Mesendoderm (in vitro differentiated cells): ENCODE data around the gene GLI3.

Experiments used
- DNase-seq: peaks from one replicate; pipeline ENCODE4 v3.0.0; 2013
- H2AK5ac ChIP-seq: 2 replicates; pipeline ENCODE4 v1.6.1; 2013; ENCODE audit warnings: low read length, inconsistent platforms
- H2BK120ac ChIP-seq: 2 replicates; pipeline ENCODE4 v1.6.1; 2013; ENCODE audit warnings: low read depth, mild to moderate bottlenecking, low read length, moderate library complexity, mixed read lengths
- H2BK15ac ChIP-seq: replicated peaks from 2 replicates; pipeline ENCODE4 v1.6.1; 2013; ENCODE audit warnings: low read depth, mild to moderate bottlenecking, moderate library complexity
- H2BK5ac ChIP-seq: 2 replicates; pipeline ENCODE4 v1.6.1; 2013; ENCODE audit warnings: low read length, inconsistent platforms
- H3K18ac ChIP-seq: 2 replicates; pipeline ENCODE4 v1.6.1; 2013; ENCODE audit warnings: mild to moderate bottlenecking, low read length, mixed read lengths
- H3K23ac ChIP-seq: one replicate; pipeline ENCODE4 v1.6.1; 2013; ENCODE audit warnings: low read length
- H3K27ac ChIP-seq: 2 replicates; pipeline ENCODE4 v1.5.1; 2013; ENCODE audit warnings: low read depth, mild to moderate bottlenecking, inconsistent platforms, low read length, moderate library complexity
- H3K27me3 ChIP-seq: 2 replicates; pipeline ENCODE4 v1.6.1; 2013; ENCODE audit warnings: low read length, control low read depth, mild to moderate bottlenecking, inconsistent platforms; ENCODE audit not compliant: insufficient read depth, poor library complexity
- H3K36me3 ChIP-seq: 2 replicates; pipeline ENCODE4 v1.6.1; 2013; ENCODE audit warnings: low read length, inconsistent platforms; ENCODE audit not compliant: control insufficient read depth, insufficient read depth
- H3K4ac ChIP-seq: one replicate; pipeline ENCODE4 v1.6.1; 2013; ENCODE audit warnings: low read depth, mild to moderate bottlenecking, low read length, moderate library complexity
- H3K4me1 ChIP-seq: 2 replicates; pipeline ENCODE4 v1.6.1; 2013; ENCODE audit warnings: low read depth, low read length, inconsistent platforms; ENCODE audit not compliant: control insufficient read depth
- H3K4me2 ChIP-seq: 2 replicates; pipeline ENCODE4 v1.6.1; 2013; ENCODE audit warnings: low read length
- H3K4me3 ChIP-seq: 2 replicates; pipeline ENCODE4 v1.5.1; 2013; ENCODE audit warnings: mild to moderate bottlenecking, low read length
- H3K56ac ChIP-seq: one replicate; pipeline ENCODE4 v1.6.1; 2013; ENCODE audit warnings: low read length
- H3K79me1 ChIP-seq: 2 replicates; pipeline ENCODE4 v1.6.1; 2013; ENCODE audit warnings: low read length, inconsistent platforms
- H3K79me2 ChIP-seq: 2 replicates; pipeline ENCODE4 v1.6.1; 2013; ENCODE audit warnings: mild to moderate bottlenecking, low read length; ENCODE audit not compliant: control insufficient read depth, insufficient read depth
- H3K9ac ChIP-seq: 2 replicates; pipeline ENCODE4 v1.6.1; 2013; ENCODE audit warnings: low read length, inconsistent platforms
- H4K5ac ChIP-seq: one replicate; pipeline ENCODE4 v1.6.1; 2013; ENCODE audit warnings: low read length
- H4K8ac ChIP-seq: one replicate; pipeline ENCODE4 v1.6.1; 2013; ENCODE audit warnings: low read depth, mild to moderate bottlenecking, control low read depth, low read length, moderate library complexity
- WGBS: extraction: QIAGEN DNeasy Blood & Tissue Kit; methylation state at CpG from one replicate; pipeline ENCODE4 v1.1.7; 2013; ENCODE audit warnings: low lambda C conversion rate, missing lambda C conversion rate; ENCODE audit not compliant: insufficient coverage; ENCODE audit errors: extremely low coverage; 5-methylcytosine and 5-hydroxymethylcytosine counted together

The GLI3 gene

DNA sequence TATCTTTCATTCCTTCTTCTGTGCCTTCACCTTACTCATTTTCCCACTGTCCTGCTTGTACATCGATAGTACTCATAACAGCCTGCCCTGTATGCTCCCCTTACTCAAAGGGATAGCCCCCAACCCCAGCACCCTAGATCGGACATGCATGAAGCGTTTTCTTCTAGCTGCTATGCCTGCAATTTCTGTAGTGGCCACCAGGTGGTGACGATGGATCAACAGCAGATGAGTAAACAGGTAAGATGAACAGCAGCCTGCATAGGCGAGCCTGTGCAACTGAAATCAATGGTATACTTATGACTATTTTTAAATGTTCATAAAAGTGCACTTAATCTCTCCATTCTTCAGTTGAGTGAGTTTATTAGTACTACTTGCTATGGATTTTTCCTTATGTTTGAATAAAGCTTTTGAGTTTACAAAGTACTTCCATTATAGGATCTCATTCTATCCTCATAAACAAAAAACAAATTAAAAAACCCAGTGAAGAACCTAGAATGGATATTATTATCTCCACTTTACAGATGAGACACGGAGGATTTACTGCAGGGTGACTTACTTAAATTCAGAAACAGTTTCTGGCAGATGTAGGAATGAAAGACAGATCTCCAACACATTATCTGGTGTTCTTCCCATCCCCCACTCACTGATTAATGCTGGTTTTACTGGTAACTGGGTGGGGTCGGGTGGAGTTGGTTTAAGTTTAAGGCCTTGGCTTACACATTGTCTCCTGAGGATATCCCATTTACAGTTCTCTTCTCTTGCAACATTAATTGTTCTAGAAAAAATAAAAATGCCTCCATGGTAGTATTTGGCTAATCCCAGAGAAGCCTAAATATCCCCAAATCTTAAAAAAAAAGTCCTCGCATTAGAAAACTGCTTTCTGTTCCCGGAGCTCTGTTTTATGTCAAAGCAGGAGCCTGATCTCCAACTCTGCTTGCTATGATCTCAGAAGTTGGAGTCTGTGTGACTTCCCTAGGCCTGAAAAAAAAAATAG lies 222.1 kb downstream of the GLI3 start:
- H3K27ac ChIP-seq: no peak overlapping the region
- H3K18ac ChIP-seq: no peak overlapping the region
- no CpG with 5 or more reads among the region's 9 CpGs for WGBS
- H3K79me2 ChIP-seq: no peaks in the 10 kb centered on the region
- no peak overlapping the region for H3K56ac ChIP-seq
- H3K4me1 ChIP-seq: no peaks in the 10 kb centered on the region
- no peak overlapping the region for H3K4me2 ChIP-seq
- DNase-seq: peak; percentile 83
- H2BK15ac ChIP-seq: no peak overlapping the region
- no peak overlapping the region for H3K9ac ChIP-seq
- H2BK5ac ChIP-seq: no peak overlapping the region
- no peak overlapping the region for H3K23ac ChIP-seq
- no peak overlapping the region for H2BK120ac ChIP-seq
- no peak overlapping the region for H4K8ac ChIP-seq
- H3K4me3 ChIP-seq: no peak overlapping the region
- H3K27me3 ChIP-seq: no peaks in the 10 kb centered on the region
- no peaks in the 10 kb centered on the region for H3K36me3 ChIP-seq
- H3K4ac ChIP-seq: no peak overlapping the region
- H2AK5ac ChIP-seq: no peak overlapping the region
- H3K79me1 ChIP-seq: no peaks in the 10 kb centered on the region
- no peak overlapping the region for H4K5ac ChIP-seq

DNA sequence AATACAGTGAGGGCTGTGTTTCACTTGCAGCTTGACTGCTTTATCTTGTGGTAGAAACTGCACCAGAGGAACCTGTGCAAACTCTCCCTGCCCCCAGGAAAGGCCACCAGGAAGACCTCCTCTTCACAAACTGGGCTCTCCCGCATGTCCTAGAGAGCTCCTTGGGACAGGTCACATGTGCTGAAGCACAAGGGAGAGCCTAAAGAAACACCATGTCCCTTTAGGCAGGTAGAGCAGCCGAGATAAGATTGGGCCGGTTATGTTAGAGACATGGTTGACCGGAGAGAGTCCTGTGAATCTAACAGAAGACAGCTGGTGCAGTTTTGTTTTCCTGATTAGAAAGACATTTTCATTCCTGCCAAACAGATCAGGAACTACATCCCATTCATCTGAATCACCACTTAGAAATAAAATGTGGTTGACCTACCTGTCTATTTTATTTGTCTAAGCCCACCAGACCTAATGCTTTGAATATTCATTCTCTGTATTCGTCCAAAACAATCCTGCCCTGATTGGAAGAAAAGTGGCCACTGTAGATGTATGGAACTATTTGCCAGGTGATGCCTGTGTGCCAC lies 224.1 kb downstream of the GLI3 start:
- no peaks in the 10 kb centered on the region for H3K79me1 ChIP-seq
- H2AK5ac ChIP-seq: no peak overlapping the region
- H3K4ac ChIP-seq: no peak overlapping the region
- no peak overlapping the region for H3K4me2 ChIP-seq
- no peak overlapping the region for H3K23ac ChIP-seq
- H3K4me1 ChIP-seq: no peaks in the 10 kb centered on the region
- H3K56ac ChIP-seq: no peak overlapping the region
- H2BK120ac ChIP-seq: no peak overlapping the region
- no peaks in the 10 kb centered on the region for H3K27me3 ChIP-seq
- H4K8ac ChIP-seq: no peak overlapping the region
- H3K18ac ChIP-seq: no peak overlapping the region
- H4K5ac ChIP-seq: no peak overlapping the region
- no peaks in the 10 kb centered on the region for H3K36me3 ChIP-seq
- no peak overlapping the region for H2BK5ac ChIP-seq
- DNase-seq: no peak
- no peaks in the 10 kb centered on the region for H3K79me2 ChIP-seq
- H3K9ac ChIP-seq: no peak overlapping the region
- WGBS: no CpG with 5 or more reads among the region's 5 CpGs
- H2BK15ac ChIP-seq: no peak overlapping the region
- H3K4me3 ChIP-seq: no peak overlapping the region
- no peak overlapping the region for H3K27ac ChIP-seq

- H3K27ac ChIP-seq: no peak overlapping the region
- H2BK120ac ChIP-seq: no peak overlapping the region
- H3K27me3 ChIP-seq: no peaks in the 10 kb centered on the region
- no peaks in the 10 kb centered on the region for H3K36me3 ChIP-seq
- H3K4me1 ChIP-seq: no peaks in the 10 kb centered on the region
- no peak overlapping the region for H3K4me2 ChIP-seq
- H3K4me3 ChIP-seq: no peak overlapping the region
- H2BK15ac ChIP-seq: no peak overlapping the region
- H4K5ac ChIP-seq: no peak overlapping the region
- H2BK5ac ChIP-seq: no peak overlapping the region
- no peak overlapping the region for H3K56ac ChIP-seq
- no CpG with 5 or more reads among the region's 3 CpGs for WGBS
- H2AK5ac ChIP-seq: no peak overlapping the region
- H3K4ac ChIP-seq: no peak overlapping the region
- no peak overlapping the region for H3K23ac ChIP-seq
- H3K79me1 ChIP-seq: no peaks in the 10 kb centered on the region
- H3K18ac ChIP-seq: no peak overlapping the region
- no peak for DNase-seq
- H3K79me2 ChIP-seq: no peaks in the 10 kb centered on the region
- no peak overlapping the region for H4K8ac ChIP-seq
- no peak overlapping the region for H3K9ac ChIP-seq
Observed at GRCh38 chr7:42012313-42012712, 224.7 kb downstream of the GLI3 start.

DNA sequence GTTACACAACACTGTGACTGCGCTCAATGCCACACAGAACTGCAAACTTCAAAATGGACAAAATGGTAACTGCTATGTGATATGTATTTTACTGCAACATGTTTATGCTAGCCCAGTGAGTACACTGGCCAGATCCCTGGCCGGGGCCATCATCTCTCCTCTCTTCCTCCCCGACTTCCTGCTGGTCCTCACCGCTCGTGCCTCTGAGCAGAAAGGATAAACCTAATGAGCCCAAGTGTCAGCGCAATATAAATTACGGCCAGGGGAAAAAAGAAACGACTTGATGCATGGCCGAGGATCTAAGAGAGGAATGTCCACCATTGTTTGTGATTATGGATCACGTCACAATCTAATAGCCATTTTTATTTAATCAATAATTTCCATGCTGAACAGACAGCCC lies 225.2 kb downstream of the GLI3 start:
- no peak overlapping the region for H2BK15ac ChIP-seq
- H3K27ac ChIP-seq: no peak overlapping the region
- H3K4me3 ChIP-seq: no peak overlapping the region
- no peaks in the 10 kb centered on the region for H3K4me1 ChIP-seq
- WGBS: no CpG with 5 or more reads among the region's 10 CpGs
- H3K56ac ChIP-seq: no peak overlapping the region
- no peak overlapping the region for H2BK5ac ChIP-seq
- no peaks in the 10 kb centered on the region for H3K36me3 ChIP-seq
- H4K8ac ChIP-seq: no peak overlapping the region
- no peaks in the 10 kb centered on the region for H3K79me1 ChIP-seq
- no peak overlapping the region for H3K9ac ChIP-seq
- no peak overlapping the region for H2AK5ac ChIP-seq
- H2BK120ac ChIP-seq: no peak overlapping the region
- H3K23ac ChIP-seq: no peak overlapping the region
- DNase-seq: no peak
- no peak overlapping the region for H3K4ac ChIP-seq
- no peak overlapping the region for H3K18ac ChIP-seq
- H3K4me2 ChIP-seq: no peak overlapping the region
- H4K5ac ChIP-seq: no peak overlapping the region
- no peaks in the 10 kb centered on the region for H3K79me2 ChIP-seq
- no peaks in the 10 kb centered on the region for H3K27me3 ChIP-seq

GRCh38 chr7:42010751-42011150 lies 226.3 kb downstream of the GLI3 start:
- Histone ChIP-seq H3K79me2 (no peaks in the 10 kb centered on the region), H3K9ac (no peak overlapping the region), H2BK120ac (no peak overlapping the region), H3K36me3 (no peaks in the 10 kb centered on the region), H3K4me3 (no peak overlapping the region), H3K79me1 (no peaks in the 10 kb centered on the region), H4K5ac (no peak overlapping the region), H3K4ac (no peak overlapping the region), H3K4me2 (no peak overlapping the region), H2AK5ac (no peak overlapping the region), H3K4me1 (no peaks in the 10 kb centered on the region), H3K27me3 (no peaks in the 10 kb centered on the region), H3K56ac (no peak overlapping the region), H2BK5ac (no peak overlapping the region), H3K23ac (no peak overlapping the region), H4K8ac (no peak overlapping the region), H3K18ac (no peak overlapping the region), H2BK15ac (no peak overlapping the region), H3K27ac (no peak overlapping the region)
- no peak for DNase-seq
